D721Med (cell line): Measurements from ENCODE around the gene CCDC146.

Experiments
- DNase-seq: peaks from one replicate; pipeline ENCODE4 v3.0.0; 2011; ENCODE audit warnings: low spot score; ENCODE audit not compliant: insufficient read length
- FAIRE-seq: peaks from 2 replicates; lab custom pipeline; 2011; peaks lifted over from hg19 to GRCh38; lab: Jason Lieb, UNC
- CTCF ChIP-seq: IDR thresholded peaks from 2 replicates; pipeline ENCODE4 v1.5.1; 2012; ENCODE audit warnings: mild to moderate bottlenecking, control low read depth; ENCODE audit not compliant: insufficient read depth; ENCODE audit errors: missing control alignments

CCDC146 gene

GRCh38 chr7:77310982-77311381 lies 188.6 kb downstream of the CCDC146 start:
- TF ChIP-seq CTCF: no peak
- FAIRE-seq (no peak), DNase-seq (no peak)

- FAIRE-seq: no peak
- no peak for TF ChIP-seq CTCF
- no peak for DNase-seq
Measured at GRCh38 chr7:77313085-77313484, 190.7 kb downstream of the CCDC146 start.

GRCh38 chr7:77313876-77314480 lies 191.6 kb downstream of the CCDC146 start:
- DNase-seq (no peak), FAIRE-seq (no peak)
- TF ChIP-seq CTCF: no peak

GRCh38 chr7:77315182-77315591 lies 192.8 kb downstream of the CCDC146 start:
- no peak for TF ChIP-seq CTCF
- DNase-seq (no peak), FAIRE-seq (no peak)

- TF ChIP-seq CTCF: no peak
- DNase-seq (no peak), FAIRE-seq (no peak)
Measured at GRCh38 chr7:77316219-77316978, 194.0 kb downstream of the CCDC146 start.

- DNase-seq (no peak), FAIRE-seq (no peak)
- no peak for TF ChIP-seq CTCF
Measured at GRCh38 chr7:77318019-77318418, 195.6 kb downstream of the CCDC146 start.

GRCh38 chr7:77320137-77320536 lies 197.7 kb downstream of the CCDC146 start:
- DNase-seq: no peak
- no peak for FAIRE-seq
- TF ChIP-seq CTCF: no peak
